OCI-LY3 (cell line): ENCODE results near the gene SLC28A1.

Experiments used
- H2AFZ ChIP-seq: fragments of 200-600, 300-600 bp; shearing (Covaris generic); 2 replicates; pipeline ENCODE4 v1.6.0; 2014; ENCODE audit warnings: antibody characterized with exemption, low read depth, low read length
- H3K27ac ChIP-seq: fragments of 200-600, 300-600 bp; sonication (generic); 2 replicates; pipeline ENCODE4 v1.5.1; 2014; ENCODE audit warnings: mild to moderate bottlenecking, low read length, moderate library complexity, mixed read lengths
- H3K27me3 ChIP-seq: fragments of 200-600, 300-600 bp; sonication (generic); 2 replicates; pipeline ENCODE4 v1.6.1; 2014; ENCODE audit warnings: low read depth, low read length, mixed read lengths
- H3K36me3 ChIP-seq: fragments of 200-600, 300-600 bp; sonication (generic); replicated peaks from 2 replicates; pipeline ENCODE3; 2014; ENCODE audit warnings: low read depth, low read length, mixed read lengths
- H3K4me1 ChIP-seq: fragments of 300-600, 200-600 bp; sonication (generic); 2 replicates; pipeline ENCODE4 v1.6.1; 2014; ENCODE audit warnings: low read length, mixed read lengths
- H3K4me2 ChIP-seq: fragments of 200-600, 300-600 bp; sonication (generic); 2 replicates; pipeline ENCODE4 v1.6.1; 2014; ENCODE audit warnings: low read length, mixed read lengths
- H3K4me3 ChIP-seq: fragments of 300-600, 200-600 bp; sonication (generic); 2 replicates; pipeline ENCODE4 v1.5.1; 2014; ENCODE audit warnings: antibody characterized with exemption, mild to moderate bottlenecking, low read length, moderate library complexity
- H3K79me2 ChIP-seq: fragments of 300-600, 200-600 bp; shearing (Covaris generic); 2 replicates; pipeline ENCODE4 v1.6.1; 2014; ENCODE audit warnings: mild to moderate bottlenecking, low read length, mixed read lengths
- H3K9ac ChIP-seq: fragments of 300-600, 200-600 bp; shearing (Covaris generic); 2 replicates; pipeline ENCODE4 v1.6.0; 2014; ENCODE audit warnings: mild to moderate bottlenecking, low read length, moderate library complexity
- H3K9me3 ChIP-seq: fragments of 200-600, 300-600 bp; shearing (Covaris generic); 2 replicates; pipeline ENCODE4 v1.6.1; 2014; ENCODE audit warnings: low read length, mixed read lengths; ENCODE audit not compliant: insufficient read depth
- H4K20me1 ChIP-seq: fragments of 200-600, 300-600 bp; sonication (generic); 2 replicates; pipeline ENCODE4 v1.6.1; 2016; ENCODE audit warnings: low read length, mixed read lengths; ENCODE audit not compliant: insufficient read depth
- EZH2phosphoT487 ChIP-seq: fragments of 200-600 bp; shearing (Covaris generic); IDR thresholded peaks from 2 replicates; pipeline ENCODE4 v1.6.1; 2018; ENCODE audit warnings: antibody characterized with exemption, mixed run types, low read depth
- TF ChIP-seq, protein P1 (sequence below): fragments of 200-600, 300-600 bp; sonication (generic); IDR thresholded peaks from 2 replicates; pipeline ENCODE4 v1.5.1; 2014; ENCODE audit warnings: antibody characterized with exemption, low read length, low read depth

SLC28A1 gene

DNA sequence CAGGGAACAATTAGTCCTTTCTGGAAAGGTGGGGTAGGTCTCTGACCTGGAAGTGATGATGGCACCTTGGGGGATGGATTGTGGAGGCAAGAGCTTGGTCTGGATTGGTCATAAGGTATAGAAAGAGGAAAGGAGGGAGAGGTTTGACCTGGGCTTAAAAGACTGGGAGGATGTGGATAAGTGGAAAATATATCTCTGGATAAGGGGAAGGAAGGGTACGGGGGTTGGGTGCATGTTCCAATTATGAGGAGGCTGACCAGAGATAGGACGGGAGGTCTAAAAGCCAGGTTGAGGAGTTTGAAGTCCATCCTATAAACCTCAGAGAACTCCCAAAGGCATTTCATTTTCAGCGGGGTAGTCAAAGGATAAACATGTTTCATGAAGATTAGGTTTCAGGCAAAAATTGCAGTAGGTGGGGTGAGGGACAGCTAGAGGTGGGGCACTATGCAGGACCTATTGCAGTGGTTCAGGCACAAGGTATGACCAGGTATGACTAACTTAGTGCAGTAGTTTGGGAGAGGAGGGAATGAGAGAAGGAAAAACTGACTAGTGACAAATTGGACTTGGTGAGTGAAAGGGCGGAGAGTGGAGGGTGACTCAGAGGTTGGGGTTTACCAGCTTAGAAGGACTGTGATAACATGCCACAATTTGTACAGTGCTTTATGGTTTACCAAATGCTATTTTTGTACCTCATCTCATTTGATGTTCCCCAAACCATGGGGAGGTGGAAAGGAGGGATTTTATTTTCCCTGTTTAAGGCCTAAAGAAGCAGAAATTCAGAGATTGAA lies 107.9 kb downstream of the SLC28A1 start:
- Histone ChIP-seq H3K4me1 (peaks cover 39% of the 10 kb centered on the region), H3K4me2 (no peak overlapping the region)

More for the DNA sequence above, 107.9 kb downstream of the SLC28A1 start:
- no peaks in the 10 kb centered on the region for H3K27me3 ChIP-seq
- H3K79me2 ChIP-seq = peaks cover 71% of the 10 kb centered on the region
- H3K36me3 ChIP-seq = no peaks in the 10 kb centered on the region
- no peak overlapping the region for H3K4me3 ChIP-seq
- H3K9ac ChIP-seq = no peak overlapping the region
- no peak for TF ChIP-seq EZH2phosphoT487
- TF ChIP-seq, protein P1, sequence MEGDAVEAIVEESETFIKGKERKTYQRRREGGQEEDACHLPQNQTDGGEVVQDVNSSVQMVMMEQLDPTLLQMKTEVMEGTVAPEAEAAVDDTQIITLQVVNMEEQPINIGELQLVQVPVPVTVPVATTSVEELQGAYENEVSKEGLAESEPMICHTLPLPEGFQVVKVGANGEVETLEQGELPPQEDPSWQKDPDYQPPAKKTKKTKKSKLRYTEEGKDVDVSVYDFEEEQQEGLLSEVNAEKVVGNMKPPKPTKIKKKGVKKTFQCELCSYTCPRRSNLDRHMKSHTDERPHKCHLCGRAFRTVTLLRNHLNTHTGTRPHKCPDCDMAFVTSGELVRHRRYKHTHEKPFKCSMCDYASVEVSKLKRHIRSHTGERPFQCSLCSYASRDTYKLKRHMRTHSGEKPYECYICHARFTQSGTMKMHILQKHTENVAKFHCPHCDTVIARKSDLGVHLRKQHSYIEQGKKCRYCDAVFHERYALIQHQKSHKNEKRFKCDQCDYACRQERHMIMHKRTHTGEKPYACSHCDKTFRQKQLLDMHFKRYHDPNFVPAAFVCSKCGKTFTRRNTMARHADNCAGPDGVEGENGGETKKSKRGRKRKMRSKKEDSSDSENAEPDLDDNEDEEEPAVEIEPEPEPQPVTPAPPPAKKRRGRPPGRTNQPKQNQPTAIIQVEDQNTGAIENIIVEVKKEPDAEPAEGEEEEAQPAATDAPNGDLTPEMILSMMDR = no peak
- peaks cover 45% of the 10 kb centered on the region for H4K20me1 ChIP-seq
- no peaks in the 10 kb centered on the region for H3K9me3 ChIP-seq
- no peak overlapping the region for H3K27ac ChIP-seq
- no peak overlapping the region for H2AFZ ChIP-seq
